K562 (cell line): ENCODE measurements around the gene BIVM. TPM values are rescaled to one million over a fixed set of nuclear protein-coding genes. Genes with fewer than 3 reads are reported as not detected.

ENCODE experiments used
- ATAC-seq: fragments of 200-7000 bp; cut with Tn5 transposase; 3 replicates; pipeline ENCODE4 v1.9.1; 2020; ENCODE audit warnings: moderate library complexity
- BruUV-seq: library from RNA; stranded (reverse); fragments of 400-500 nt; replicated peaks from 2 replicates; lab custom pipeline; 2021; lab: Mats Ljungman, UMichigan
- CTCF ChIA-PET: fragments of 300-600 bp; formaldehyde crosslinking; extraction: SDS; loops from one replicate; lab custom pipeline; 2021; ENCODE audit warnings: low intra/inter-chr PET ratio; lab: Yijun Ruan, JAX
- POLR2A ChIA-PET: fragments of 300-600, 350-650 bp; sonication (Branson Sonifier 250); formaldehyde crosslinking; extraction: SDS; loops from one replicate; lab custom pipeline; 2021; ENCODE audit warnings: antibody characterized with exemption, inconsistent platforms; lab: Yijun Ruan, JAX
- DNase-seq, 4 experiments: peaks; one replicate each; pipeline versions ENCODE4 v3.0.0 to v3.0.0-alpha.2; 2011 to 2018; ENCODE audit warnings: low spot score in 3 of 4, mixed read lengths in 3 of 4; ENCODE audit errors: extremely low read depth in 1 of 4
- FAIRE-seq: peaks from 2 replicates; lab custom pipeline; 2011; peaks lifted over from hg19 to GRCh38; lab: Jason Lieb, UNC
- H2AFZ ChIP-seq: 2 replicates; pipeline ENCODE4 v1.6.0; 2011; ENCODE audit warnings: low read depth, low read length, control low read depth, inconsistent platforms
- H3K27ac ChIP-seq: fragments of 200-600 bp; 3 replicates; pipeline ENCODE4 v1.8.0; 2011; ENCODE audit warnings: low read depth, mild to moderate bottlenecking, control low read depth, inconsistent platforms, low read length, moderate library complexity, mixed read lengths; ENCODE audit errors: extremely low read depth
- H3K27me3 ChIP-seq, 2 experiments: fragments of 300-600 bp in 1 of 2; 2 replicates in 1 of 2; 3 replicates in 1 of 2; pipeline versions ENCODE4 v1.6.0 to v1.8.0; 2011; ENCODE audit warnings: inconsistent platforms in 2 of 2, low read length in 2 of 2, mild to moderate bottlenecking in 1 of 2, mixed read lengths in 1 of 2, moderate library complexity in 1 of 2; ENCODE audit not compliant: control insufficient read depth in 2 of 2, insufficient read depth in 2 of 2
- H3K36me3 ChIP-seq: fragments of 300-600 bp; 3 replicates; pipeline ENCODE4 v1.8.0; 2011; ENCODE audit warnings: mild to moderate bottlenecking, low read length, inconsistent platforms; ENCODE audit not compliant: control insufficient read depth, insufficient read depth
- H3K4me1 ChIP-seq, 2 experiments: fragments of 200-600 bp in 1 of 2; replicated peaks in 1 of 2; 2 replicates in 1 of 2; 3 replicates in 1 of 2; pipeline versions ENCODE4 v1.5.1 to v1.8.0; 2011; ENCODE audit warnings: inconsistent platforms in 2 of 2, low read length in 2 of 2, mild to moderate bottlenecking in 1 of 2, mixed read lengths in 1 of 2, moderate library complexity in 1 of 2; ENCODE audit not compliant: control insufficient read depth in 2 of 2, insufficient read depth in 2 of 2
- H3K4me2 ChIP-seq: 2 replicates; pipeline ENCODE4 v1.6.1; 2011; ENCODE audit warnings: low read length, control low read depth, inconsistent platforms, mixed read lengths; ENCODE audit not compliant: insufficient read depth
- H3K4me3 ChIP-seq: fragments of 200-600 bp; sonication (generic), shearing (Covaris generic); 2 replicates; pipeline ENCODE4 v1.5.1; 2016; ENCODE audit warnings: control low read depth, inconsistent platforms
- H3K79me2 ChIP-seq: fragments of 200-600 bp; 3 replicates; pipeline ENCODE4 v1.8.0; 2011; ENCODE audit warnings: low read length, inconsistent platforms; ENCODE audit not compliant: control insufficient read depth, insufficient read depth
- H3K9ac ChIP-seq, 2 experiments: 2 replicates each; pipeline versions ENCODE4 v1.6.0 to v1.6.1; 2011; ENCODE audit warnings: low read depth in 2 of 2, low read length in 2 of 2, control low read depth in 1 of 2, inconsistent platforms in 1 of 2, mild to moderate bottlenecking in 1 of 2, mixed read lengths in 1 of 2; ENCODE audit not compliant: insufficient read depth in 1 of 2
- H3K9me1 ChIP-seq: one replicate; pipeline ENCODE4 v1.6.0; 2011; ENCODE audit warnings: inconsistent platforms, mild to moderate bottlenecking, low read length, moderate library complexity; ENCODE audit not compliant: control insufficient read depth, insufficient read depth
- H3K9me3 ChIP-seq: replicated peaks from 2 replicates; pipeline ENCODE4 v1.5.1; 2011; ENCODE audit warnings: low read depth, low read length, inconsistent platforms; ENCODE audit not compliant: control insufficient read depth, insufficient read depth
- H4K20me1 ChIP-seq: replicated peaks from 2 replicates; pipeline ENCODE4 v1.6.1; 2011; ENCODE audit warnings: low read length, inconsistent platforms, mixed read lengths; ENCODE audit not compliant: control insufficient read depth, insufficient read depth
- CBFA2T2 ChIP-seq: fragments of 450-650 bp; conservative IDR thresholded peaks from 2 replicates; pipeline ENCODE4 v1.6.1; 2017; ENCODE audit warnings: mild to moderate bottlenecking
- MYC ChIP-seq, 2 experiments: fragments of 250-450 bp in 1 of 2; sonication (Bioruptor Pico) in 1 of 2; IDR thresholded peaks; 2 replicates each; pipeline versions ENCODE4 v1.5.1 to v1.6.1; 2012 to 2021; ENCODE audit warnings: low read depth in 2 of 2, borderline replicate concordance in 1 of 2, improper control_type of control experiment in 1 of 2, low read length in 1 of 2, mild to moderate bottlenecking in 1 of 2, moderate library complexity in 1 of 2
- SAFB2 ChIP-seq: fragments of 200-400 bp; formaldehyde crosslinking; IDR thresholded peaks from 2 replicates; pipeline ENCODE4 v1.6.1; 2018; ENCODE audit warnings: borderline replicate concordance, low read length, low read depth, moderate library complexity; ENCODE audit not compliant: severe bottlenecking
- ZNF124 ChIP-seq: sonication (generic); formaldehyde crosslinking; IDR thresholded peaks from 2 replicates; pipeline ENCODE4 v1.8.1; 2022; ENCODE audit warnings: missing genetic modification reagents
- ZNF324 ChIP-seq: fragments of 250-450 bp; sonication (Bioruptor Pico); IDR thresholded peaks from 2 replicates; pipeline ENCODE4 v1.4.0; 2020; ENCODE audit warnings: mild to moderate bottlenecking
- ZNF785 ChIP-seq: fragments of 250-450 bp; sonication (Bioruptor Pico); IDR thresholded peaks from 2 replicates; pipeline ENCODE4 v1.4.0; 2020; ENCODE audit warnings: mild to moderate bottlenecking
- WGBS: fragments of 100-300 bp; shearing (Covaris generic); methylation state at CpG from one replicate; pipeline ENCODE4 v1.1.6; 2016; ENCODE audit warnings: low coverage, mixed read lengths; ENCODE audit not compliant: insufficient coverage; ENCODE audit errors: missing lambda C conversion rate; 5-methylcytosine and 5-hydroxymethylcytosine counted together
- in situ Hi-C: fragments of 300-500 bp; cut with MboI; formaldehyde crosslinking; loops from 4 replicates; pipeline ENCODE4 v1.15.0; 2018; ENCODE audit warnings: inconsistent platforms, mixed read lengths
- intact Hi-C: fragments of 100-400 bp; cut with micrococcal nuclease; formaldehyde crosslinking; loops from 2 replicates; pipeline ENCODE4 v1.14.2; 2022
- polyA plus RNA-seq, 8 experiments: library from polyadenylated mRNA; depleted of rRNA in 4 of 8; stranded (reverse) in 5 of 8; unstranded in 3 of 8; fragments of >200 nt; fragmentation: Nextera tagmentation in 2 of 8; fragmentation: Illumina TruSeq in 1 of 8; extraction: Ambion mirVana in 2 of 8; extraction: Trizol in 1 of 8; gene quantifications; 2 replicates each; pipeline versions ENCODE4 v1.2.1 to v1.2.3, GENCODE V29; 2011 to 2014; ENCODE audit warnings: inconsistent platforms in 1 of 8, missing spikeins in 1 of 8
- total RNA-seq, 7 experiments: library from RNA; depleted of rRNA in 6 of 7; stranded (reverse); fragments of >200 nt in 6 of 7; fragmentation: Illumina TruSeq in 2 of 7; extraction: Trizol in 2 of 7; gene quantifications; 2 replicates each; pipeline versions ENCODE4 v1.2.1 to v1.2.3, GENCODE V29; 2011 to 2021; ENCODE audit warnings: low replicate concordance in 1 of 7
- TF ChIP-seq, protein P1 (sequence below): sonication (generic); formaldehyde crosslinking; IDR thresholded peaks from 2 replicates; pipeline ENCODE4 v1.8.0; 2022; ENCODE audit warnings: missing genetic modification reagents, mild to moderate bottlenecking, moderate library complexity, borderline replicate concordance

BIVM gene
- total and polyA plus RNA-seq, 9 of the 15 experiments (the other 6 are each of a cell fraction or from before 2014, with no cell fraction given): 3.6 to 23.1 (median 16.8) TPM

DNA sequence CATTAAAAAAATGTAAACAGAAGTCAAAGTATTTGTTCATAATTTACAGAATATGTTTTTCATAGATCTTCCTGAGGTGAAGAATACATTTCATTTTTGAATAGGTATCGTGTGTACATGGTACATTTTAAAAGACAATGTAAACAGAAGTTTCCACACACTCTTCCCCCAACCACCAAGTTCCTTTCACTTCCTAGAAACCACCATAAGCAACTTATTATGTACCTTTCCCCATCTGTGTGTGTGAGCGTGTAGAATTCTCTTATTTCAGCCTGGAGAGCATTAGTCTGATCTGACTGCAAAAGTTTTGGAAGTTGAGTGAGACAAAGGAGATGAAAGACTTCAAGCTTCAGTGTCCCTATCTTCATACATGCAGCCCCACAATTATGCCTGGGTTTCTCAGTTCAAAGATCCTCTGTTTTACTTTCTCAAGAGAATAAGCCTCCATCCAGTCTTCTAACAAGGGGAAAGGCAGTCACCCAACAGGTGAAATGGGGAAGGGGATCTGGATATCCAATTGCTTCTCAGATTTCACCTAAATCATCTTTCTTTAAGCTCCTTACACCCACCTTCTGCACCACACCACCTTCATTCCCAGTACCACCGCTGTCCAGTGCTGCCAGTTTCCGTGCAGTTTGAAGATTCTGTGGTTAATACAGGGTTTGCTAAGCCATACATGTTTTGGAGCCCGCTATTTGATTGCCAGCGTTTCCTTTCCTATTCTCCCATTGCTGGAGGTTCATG, 27.4 kb upstream of the BIVM start (continued):
- TF ChIP-seq, protein P1, sequence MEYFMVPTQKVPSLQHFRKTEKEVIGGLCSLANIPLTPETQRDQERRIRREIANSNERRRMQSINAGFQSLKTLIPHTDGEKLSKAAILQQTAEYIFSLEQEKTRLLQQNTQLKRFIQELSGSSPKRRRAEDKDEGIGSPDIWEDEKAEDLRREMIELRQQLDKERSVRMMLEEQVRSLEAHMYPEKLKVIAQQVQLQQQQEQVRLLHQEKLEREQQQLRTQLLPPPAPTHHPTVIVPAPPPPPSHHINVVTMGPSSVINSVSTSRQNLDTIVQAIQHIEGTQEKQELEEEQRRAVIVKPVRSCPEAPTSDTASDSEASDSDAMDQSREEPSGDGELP (CRISPR knock-in tag): no peak

DNA sequence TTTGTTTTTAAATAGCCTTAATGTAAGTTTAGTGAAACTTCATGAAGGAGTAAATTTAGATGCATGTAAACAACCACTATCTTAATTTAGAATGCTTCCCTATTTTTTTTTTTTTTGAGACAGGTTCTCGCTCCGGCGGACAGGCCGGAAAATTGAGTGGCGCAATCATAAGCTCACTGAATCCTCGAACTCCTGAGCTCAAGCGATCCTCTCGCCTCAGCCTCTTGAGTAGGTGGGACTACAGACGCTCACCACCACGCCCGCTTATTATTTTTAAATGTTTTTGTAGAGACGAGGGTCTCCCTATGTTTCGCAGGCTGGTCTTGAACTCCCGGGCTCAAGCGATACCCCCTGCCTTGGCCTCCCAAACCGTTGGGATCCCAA, 26.9 kb upstream of the BIVM start:
- intact Hi-C loops (loop anchor here (2.0 to 10.0 kb wide), 3 partner anchors 75 to 175 kb away; partner anchors contain the start of genes ERCC5 and TPP2), in situ Hi-C loops (no loop called here)
- POLR2A ChIA-PET: interaction anchor here (2.0 kb wide), 1 partner anchor 13 kb away, joined by 8 read pairs; a partner anchor contains a TSS
- H2AFZ ChIP-seq: no peak overlapping the region
- DNase-seq (no peak), FAIRE-seq (no peak)
- H3K4me1 ChIP-seq: peaks cover 11 to 26% of the 10 kb centered on the region in 2 experiments; a peak in 4 of 5 replicates
- 75% methylated on average over 6 of the region's 16 CpGs for WGBS
- peak overlapping the region; percentile 86; the same call in 1 of the 2 replicates for H3K4me3 ChIP-seq
- peak overlapping the region in 1 of 2 experiments; percentile 97; a peak in 3 of 4 replicates for H3K9ac ChIP-seq
- H3K27me3 ChIP-seq: no peaks in the 10 kb centered on the region
- no peaks in the 10 kb centered on the region for H3K9me1 ChIP-seq
- no peaks in the 10 kb centered on the region for H4K20me1 ChIP-seq
- H3K27ac ChIP-seq: no peak overlapping the region; the same call in 2 of the 3 replicates
- H3K9me3 ChIP-seq: no peaks in the 10 kb centered on the region
- no TSS peak for BruUV-seq
- peaks cover 26% of the 10 kb centered on the region; the same call in 1 of the 3 replicates for H3K36me3 ChIP-seq
- TF ChIP-seq ZNF124: no peak
- no peak for TF ChIP-seq CBFA2T2
- no peak for TF ChIP-seq ZNF324 (CRISPR knock-in tag)
- TF ChIP-seq SAFB2: no peak
- TF ChIP-seq MYC (IDR thresholded peaks at IDR 0.05; ENCODE audit: low read depth, low read length): no peak
- no peak for TF ChIP-seq MYC (CRISPR knock-in tag; IDR thresholded peaks at IDR 0.05; ENCODE audit: borderline replicate concordance, low read depth)
- no peak for TF ChIP-seq ZNF785 (CRISPR knock-in tag)
- TF ChIP-seq, all 486 proteins: peak for 0
- ATAC-seq: no peak
- peaks cover 24% of the 10 kb centered on the region for H3K79me2 ChIP-seq
- peak overlapping the region; percentile 88 for H3K4me2 ChIP-seq
- CTCF ChIA-PET: no interaction called here
